ENCODE measurements around the gene NETO1.

NETO1 gene

GRCh38 chr18:72867746-72868584 lies at the start of gene NETO1:
Gene NETO1 (minus strand): TSS chr18:72867987. CDS start chr18:72867291, 696 bp downstream.
- no peak within 1 kb of the TSS for H3K4me3 Mint-ChIP-seq
- H3K4me1 Mint-ChIP-seq (ENCODE audit: low read depth) = peaks cover 4% of the 10 kb centered on the region
- peaks cover 43% of the 10 kb centered on the region for H3K27me3 Mint-ChIP-seq
- DNase-seq = peak; percentile 26
- no peaks in the 10 kb centered on the region for H3K9me3 Mint-ChIP-seq
- H3K36me3 Mint-ChIP-seq (ENCODE audit: low read depth) = no peaks in the 10 kb centered on the region
- H3K27ac Mint-ChIP-seq = no peak within 1 kb of the TSS

- H3K9me3 Mint-ChIP-seq = peaks cover 3% of the 10 kb centered on the region
- no peaks in the 10 kb centered on the region for H3K27me3 Mint-ChIP-seq
- H3K27ac Mint-ChIP-seq = no peak overlapping the region
- H3K36me3 Mint-ChIP-seq (ENCODE audit: low read depth) = no peaks in the 10 kb centered on the region
- no peak for DNase-seq
- H3K4me3 Mint-ChIP-seq = no peak overlapping the region
- H3K4me1 Mint-ChIP-seq (ENCODE audit: low read depth) = no peaks in the 10 kb centered on the region
Observed at GRCh38 chr18:72910045-72910444, 42.3 kb upstream of the NETO1 start.

- no peaks in the 10 kb centered on the region for H3K36me3 Mint-ChIP-seq (ENCODE audit: low read depth)
- H3K4me3 Mint-ChIP-seq = no peak overlapping the region
- no peaks in the 10 kb centered on the region for H3K27me3 Mint-ChIP-seq
- DNase-seq = no peak
- no peak overlapping the region for H3K27ac Mint-ChIP-seq
- H3K4me1 Mint-ChIP-seq (ENCODE audit: low read depth) = no peaks in the 10 kb centered on the region
- H3K9me3 Mint-ChIP-seq = peaks cover 3% of the 10 kb centered on the region
Observed at GRCh38 chr18:72908181-72908580, 40.4 kb upstream of the NETO1 start.

GRCh38 chr18:72903033-72903432 lies 35.2 kb upstream of the NETO1 start:
- Mint-ChIP-seq H3K36me3 (ENCODE audit: low read depth) (no peaks in the 10 kb centered on the region), H3K9me3 (peaks cover 2% of the 10 kb centered on the region), H3K4me1 (ENCODE audit: low read depth) (no peaks in the 10 kb centered on the region), H3K27ac (no peak overlapping the region), H3K4me3 (no peak overlapping the region), H3K27me3 (no peaks in the 10 kb centered on the region)
- no peak for DNase-seq

- Mint-ChIP-seq H3K27me3 (no peaks in the 10 kb centered on the region), H3K27ac (no peak overlapping the region), H3K4me1 (ENCODE audit: low read depth) (no peaks in the 10 kb centered on the region), H3K4me3 (no peak overlapping the region), H3K36me3 (ENCODE audit: low read depth) (no peaks in the 10 kb centered on the region), H3K9me3 (peaks cover 5% of the 10 kb centered on the region)
- no peak for DNase-seq
Observed at GRCh38 chr18:72899338-72899737, 31.6 kb upstream of the NETO1 start.

GRCh38 chr18:72898870-72899269 lies 31.1 kb upstream of the NETO1 start:
- no peak for DNase-seq
- H3K27me3 Mint-ChIP-seq = no peaks in the 10 kb centered on the region
- H3K9me3 Mint-ChIP-seq = peaks cover 5% of the 10 kb centered on the region
- H3K4me3 Mint-ChIP-seq = no peak overlapping the region
- no peaks in the 10 kb centered on the region for H3K36me3 Mint-ChIP-seq (ENCODE audit: low read depth)
- no peak overlapping the region for H3K27ac Mint-ChIP-seq
- no peaks in the 10 kb centered on the region for H3K4me1 Mint-ChIP-seq (ENCODE audit: low read depth)

GRCh38 chr18:72895548-72895947 lies 27.8 kb upstream of the NETO1 start:
- H3K9me3 Mint-ChIP-seq = peaks cover 3% of the 10 kb centered on the region
- no peak overlapping the region for H3K4me3 Mint-ChIP-seq
- no peak for DNase-seq
- H3K27me3 Mint-ChIP-seq = no peaks in the 10 kb centered on the region
- no peak overlapping the region for H3K27ac Mint-ChIP-seq
- H3K4me1 Mint-ChIP-seq (ENCODE audit: low read depth) = no peaks in the 10 kb centered on the region
- H3K36me3 Mint-ChIP-seq (ENCODE audit: low read depth) = no peaks in the 10 kb centered on the region

GRCh38 chr18:72878561-72878960 lies 10.8 kb upstream of the NETO1 start:
- no peak for DNase-seq
- Mint-ChIP-seq H3K27me3 (no peaks in the 10 kb centered on the region), H3K36me3 (ENCODE audit: low read depth) (no peaks in the 10 kb centered on the region), H3K4me1 (ENCODE audit: low read depth) (no peaks in the 10 kb centered on the region), H3K4me3 (no peak overlapping the region), H3K9me3 (peaks cover 3% of the 10 kb centered on the region), H3K27ac (no peak overlapping the region)

- no peak overlapping the region for H3K27ac Mint-ChIP-seq
- no peaks in the 10 kb centered on the region for H3K4me1 Mint-ChIP-seq (ENCODE audit: low read depth)
- no peaks in the 10 kb centered on the region for H3K27me3 Mint-ChIP-seq
- H3K4me3 Mint-ChIP-seq = no peak overlapping the region
- DNase-seq = no peak
- H3K9me3 Mint-ChIP-seq = peaks cover 3% of the 10 kb centered on the region
- H3K36me3 Mint-ChIP-seq (ENCODE audit: low read depth) = no peaks in the 10 kb centered on the region
Observed at GRCh38 chr18:72878143-72878542, 10.4 kb upstream of the NETO1 start.

- no peak overlapping the region for H3K4me3 Mint-ChIP-seq
- H3K27ac Mint-ChIP-seq = no peak overlapping the region
- no peak for DNase-seq
- no peaks in the 10 kb centered on the region for H3K9me3 Mint-ChIP-seq
- peaks cover 34% of the 10 kb centered on the region for H3K27me3 Mint-ChIP-seq
- no peaks in the 10 kb centered on the region for H3K36me3 Mint-ChIP-seq (ENCODE audit: low read depth)
- peaks cover 4% of the 10 kb centered on the region for H3K4me1 Mint-ChIP-seq (ENCODE audit: low read depth)
Observed at GRCh38 chr18:72871091-72871490, 3.3 kb upstream of the NETO1 start.

GRCh38 chr18:72869226-72870185 lies 1.7 kb upstream of the NETO1 start:
- H3K27ac Mint-ChIP-seq = no peak overlapping the region
- no peaks in the 10 kb centered on the region for H3K9me3 Mint-ChIP-seq
- H3K4me3 Mint-ChIP-seq = no peak overlapping the region
- peaks cover 43% of the 10 kb centered on the region for H3K27me3 Mint-ChIP-seq
- peaks cover 4% of the 10 kb centered on the region for H3K4me1 Mint-ChIP-seq (ENCODE audit: low read depth)
- no peaks in the 10 kb centered on the region for H3K36me3 Mint-ChIP-seq (ENCODE audit: low read depth)
- no peak for DNase-seq

- Mint-ChIP-seq H3K4me3 (no peak overlapping the region), H3K27ac (no peak overlapping the region), H3K4me1 (ENCODE audit: low read depth) (peaks cover 4% of the 10 kb centered on the region), H3K27me3 (peaks cover 43% of the 10 kb centered on the region), H3K9me3 (no peaks in the 10 kb centered on the region), H3K36me3 (ENCODE audit: low read depth) (no peaks in the 10 kb centered on the region)
- no peak for DNase-seq
Observed at GRCh38 chr18:72868585-72869225, 918 bp upstream of the NETO1 start.

- peaks cover 43% of the 10 kb centered on the region for H3K27me3 Mint-ChIP-seq
- H3K27ac Mint-ChIP-seq = no peak overlapping the region
- no peaks in the 10 kb centered on the region for H3K36me3 Mint-ChIP-seq (ENCODE audit: low read depth)
- H3K4me1 Mint-ChIP-seq (ENCODE audit: low read depth) = peaks cover 4% of the 10 kb centered on the region
- H3K4me3 Mint-ChIP-seq = no peak overlapping the region
- no peak for DNase-seq
- no peaks in the 10 kb centered on the region for H3K9me3 Mint-ChIP-seq
Observed at GRCh38 chr18:72866901-72867745, 664 bp downstream of the NETO1 start.

GRCh38 chr18:72866442-72866900 lies 1.3 kb downstream of the NETO1 start:
- H3K9me3 Mint-ChIP-seq = no peaks in the 10 kb centered on the region
- no peak overlapping the region for H3K27ac Mint-ChIP-seq
- no peak overlapping the region for H3K4me3 Mint-ChIP-seq
- H3K36me3 Mint-ChIP-seq (ENCODE audit: low read depth) = no peaks in the 10 kb centered on the region
- peaks cover 4% of the 10 kb centered on the region for H3K4me1 Mint-ChIP-seq (ENCODE audit: low read depth)
- peaks cover 43% of the 10 kb centered on the region for H3K27me3 Mint-ChIP-seq
- no peak for DNase-seq

All from activated T-cell treated with anti-CD3 and anti-CD28 coated beads, Interleukin-2, amount 50 U/mL, for 24 hours (primary cell).